ENCODE data around the gene SH3PXD2B. TPM values are rescaled to one million over a fixed set of nuclear protein-coding genes. Genes with fewer than 3 reads are reported as not detected.
"Not testable (repeated sequence)": the region's sequence is repeated elsewhere in the genome, so short reads cannot be mapped to it uniquely, and the experiment has no call there.

The SH3PXD2B gene
- total RNA-seq, 1 experiment from 2014 or later: 64.1 TPM

- DNase-seq (ENCODE audit: low spot score); H3K4me1 Mint-ChIP-seq; POLR2A ChIA-PET; CTCF ChIA-PET; H3K27ac Mint-ChIP-seq; ATAC-seq; H3K9me3 Mint-ChIP-seq; H3K27me3 Mint-ChIP-seq (ENCODE audit: low read depth); H3K4me3 Mint-ChIP-seq: not testable (repeated sequence)
- H3K36me3 Mint-ChIP-seq: peaks cover 57% of the 10 kb centered on the region
- TF ChIP-seq ZNF121 (CRISPR knock-in tag; IDR thresholded peaks at IDR 0.05): peak; percentile 64; the same call in 1 of the 2 replicates
Measured at GRCh38 chr5:172348733-172349132, 105.6 kb downstream of the SH3PXD2B start.

- ChIA-PET POLR2A (no interaction called here), CTCF (no interaction called here)
- Mint-ChIP-seq H3K4me1 (no peaks in the 10 kb centered on the region), H3K27ac (no peak overlapping the region), H3K9me3 (no peaks in the 10 kb centered on the region), H3K36me3 (peaks cover 56% of the 10 kb centered on the region), H3K27me3 (ENCODE audit: low read depth) (no peaks in the 10 kb centered on the region), H3K4me3 (no peak overlapping the region)
- ATAC-seq (no peak), DNase-seq (ENCODE audit: low spot score) (no peak)
- no peak for TF ChIP-seq NR3C1 (CRISPR knock-in tag; conservative IDR thresholded peaks at IDR 0.05; ENCODE audit: low read depth)
- no peak for TF ChIP-seq ARID4B (CRISPR knock-in tag; IDR thresholded peaks at IDR 0.05; ENCODE audit: borderline replicate concordance)
- TF ChIP-seq ESRRA (CRISPR knock-in tag; IDR thresholded peaks at IDR 0.05; ENCODE audit: borderline replicate concordance): no peak
Measured at GRCh38 chr5:172348084-172348483, 106.2 kb downstream of the SH3PXD2B start.

GRCh38 chr5:172347496-172348052 is 106.8 kb downstream of the SH3PXD2B start:
- H3K4me1 Mint-ChIP-seq: no peaks in the 10 kb centered on the region
- TF ChIP-seq SP1 (CRISPR knock-in tag; conservative IDR thresholded peaks at IDR 0.05) (no peak), ZNF423 (CRISPR knock-in tag; IDR thresholded peaks at IDR 0.05) (no peak), KAT7 (CRISPR knock-in tag; IDR thresholded peaks at IDR 0.05; ENCODE audit: borderline replicate concordance) (no peak), ZMAT4 (CRISPR knock-in tag; IDR thresholded peaks at IDR 0.05) (no peak), ZNF121 (CRISPR knock-in tag; IDR thresholded peaks at IDR 0.05) (no peak), ZNF416 (CRISPR knock-in tag; IDR thresholded peaks at IDR 0.05) (no peak), GRHL2 (CRISPR knock-in tag; IDR thresholded peaks at IDR 0.05; ENCODE audit: insufficient replicate concordance, severe bottlenecking) (no peak), NR3C1 (CRISPR knock-in tag; conservative IDR thresholded peaks at IDR 0.05; ENCODE audit: low read depth) (no peak), ZNF219 (CRISPR knock-in tag; IDR thresholded peaks at IDR 0.05; ENCODE audit: borderline replicate concordance) (no peak), HMGXB4 (CRISPR knock-in tag; IDR thresholded peaks at IDR 0.05) (no peak), ZNF317 (CRISPR knock-in tag; IDR thresholded peaks at IDR 0.05; ENCODE audit: borderline replicate concordance, low read depth) (no peak)
- no peak overlapping the region for H3K4me3 Mint-ChIP-seq
- H3K36me3 Mint-ChIP-seq: peaks cover 56% of the 10 kb centered on the region
- H3K27me3 Mint-ChIP-seq (ENCODE audit: low read depth): no peaks in the 10 kb centered on the region
- CTCF ChIA-PET: interaction anchor here (0.6 kb wide), 1 partner anchor 14 kb away, joined by 3 read pairs; no protein-coding TSS in a partner anchor
- H3K9me3 Mint-ChIP-seq: no peaks in the 10 kb centered on the region
- ATAC-seq: no peak
- no peak for DNase-seq (ENCODE audit: low spot score)
- POLR2A ChIA-PET: no interaction called here
- H3K27ac Mint-ChIP-seq: no peak overlapping the region
